Neural progenitor cell (in vitro differentiated cells): ENCODE results near the gene TRAPPC10. TPM values are rescaled to one million over a fixed set of nuclear protein-coding genes. Genes with fewer than 3 reads are reported as not detected.

Experiments used
- DNase-seq: peaks from one replicate; pipeline ENCODE4 v3.0.0-alpha.2; 2016; ENCODE audit warnings: low spot score
- H2AFZ ChIP-seq: fragments of 200-600 bp; sonication (generic); replicated peaks from 2 replicates; pipeline ENCODE4 v1.6.1; 2016; ENCODE audit warnings: antibody characterized with exemption
- H3F3A ChIP-seq: fragments of 200-600 bp; sonication (generic); 2 replicates; pipeline ENCODE4 v1.6.1; 2016; ENCODE audit warnings: antibody characterized with exemption, low read depth
- H3K27ac ChIP-seq: fragments of 200-600 bp; sonication (generic); 2 replicates; pipeline ENCODE4 v1.5.1; 2016; ENCODE audit warnings: mild to moderate bottlenecking
- H3K27me3 ChIP-seq: fragments of 200-600 bp; sonication (generic); 2 replicates; pipeline ENCODE4 v1.6.1; 2016; ENCODE audit warnings: mild to moderate bottlenecking, moderate library complexity
- H3K36me3 ChIP-seq: fragments of 200-600 bp; sonication (generic); 2 replicates; pipeline ENCODE4 v1.5.1; 2016
- H3K4me1 ChIP-seq: fragments of 200-600 bp; sonication (generic); 2 replicates; pipeline ENCODE4 v1.6.1; 2016; ENCODE audit warnings: mixed run types
- H3K4me2 ChIP-seq: fragments of 200-600 bp; sonication (generic); 2 replicates; pipeline ENCODE4 v1.6.1; 2016
- H3K4me3 ChIP-seq: fragments of 200-600 bp; sonication (generic); 2 replicates; pipeline ENCODE4 v1.5.1; 2016
- H3K79me2 ChIP-seq: fragments of 200-600 bp; sonication (generic); 2 replicates; pipeline ENCODE4 v1.6.1; 2016; ENCODE audit warnings: low read depth
- H3K9ac ChIP-seq: fragments of 200-600 bp; sonication (generic); 2 replicates; pipeline ENCODE4 v1.6.1; 2016
- H3K9me3 ChIP-seq: fragments of 200-600 bp; sonication (generic); 2 replicates; pipeline ENCODE4 v1.5.1; 2016; ENCODE audit warnings: low read depth
- H4K20me1 ChIP-seq: fragments of 200-600 bp; sonication (generic); 2 replicates; pipeline ENCODE4 v1.6.1; 2016; ENCODE audit warnings: low read depth
- H3K27ac Mint-ChIP-seq: 3 replicates; pipeline ENCODE4 v1.8.0; 2021; ENCODE audit warnings: mixed read lengths
- H3K27me3 Mint-ChIP-seq: 2 replicates; pipeline ENCODE4 v1.8.0; 2022; ENCODE audit warnings: low read depth, mild to moderate bottlenecking, inconsistent platforms, moderate library complexity, mixed read lengths; ENCODE audit not compliant: insufficient read depth
- H3K36me3 Mint-ChIP-seq: 3 replicates; pipeline ENCODE4 v1.8.0; 2021; ENCODE audit warnings: mixed read lengths
- H3K4me1 Mint-ChIP-seq: 3 replicates; pipeline ENCODE4 v1.8.0; 2021; ENCODE audit warnings: mixed read lengths
- H3K4me3 Mint-ChIP-seq: 3 replicates; pipeline ENCODE4 v1.8.0; 2021; ENCODE audit warnings: mild to moderate bottlenecking, moderate library complexity, mixed read lengths
- H3K9me3 Mint-ChIP-seq: 3 replicates; pipeline ENCODE4 v1.8.0; 2020; ENCODE audit warnings: mixed read lengths
- EZH2 ChIP-seq: fragments of 200-600 bp; sonication (generic); IDR thresholded peaks from 2 replicates; pipeline ENCODE4 v1.6.1; 2017; ENCODE audit warnings: antibody characterized with exemption, mild to moderate bottlenecking, moderate library complexity
- EZH2phosphoT487 ChIP-seq: fragments of 200-600 bp; sonication (generic); IDR thresholded peaks from 2 replicates; pipeline ENCODE4 v1.6.1; 2017; ENCODE audit warnings: antibody characterized with exemption
- total RNA-seq: library from RNA; depleted of rRNA; stranded (reverse); fragments of >200 nt; gene quantifications from 2 replicates; pipeline ENCODE4 v1.2.3, GENCODE V29; 2015; ENCODE audit warnings: low replicate concordance
- TF ChIP-seq, protein P1 (sequence below): fragments of 200-600 bp; sonication (generic); IDR thresholded peaks from 2 replicates; pipeline ENCODE4 v1.5.1; 2017; ENCODE audit warnings: antibody characterized with exemption, mild to moderate bottlenecking

Gene TRAPPC10
- total RNA-seq, 1 donor from 2014 or later = 19.8 TPM

DNA sequence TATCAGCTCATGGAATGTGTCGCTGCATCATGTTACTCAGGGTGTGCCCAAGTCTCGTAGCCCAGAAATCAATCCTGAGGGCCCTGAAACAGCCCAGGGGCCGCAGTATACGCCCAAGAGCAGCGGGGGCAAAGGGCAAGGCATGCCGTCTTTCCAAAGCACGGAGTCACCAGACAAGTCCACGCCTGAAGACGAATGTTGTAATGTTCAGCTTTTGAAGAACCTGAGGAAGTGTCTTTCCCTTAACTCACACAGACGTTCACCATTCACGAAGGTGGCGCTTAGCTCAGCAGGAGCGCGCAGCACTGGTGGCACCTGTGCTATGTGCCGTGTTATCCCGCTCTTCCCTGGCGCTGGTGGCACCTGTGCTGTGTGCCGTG is 76.3 kb downstream of the TRAPPC10 start:
- H3K27me3 Mint-ChIP-seq = no peaks in the 10 kb centered on the region
- H3K27ac Mint-ChIP-seq = no peak overlapping the region
- H3K4me1 ChIP-seq = no peaks in the 10 kb centered on the region
- no peak for TF ChIP-seq EZH2
- TF ChIP-seq EZH2phosphoT487 = no peak
- H3K36me3 Mint-ChIP-seq = peaks cover 17% of the 10 kb centered on the region
- no peak overlapping the region for H3K4me2 ChIP-seq
- no peaks in the 10 kb centered on the region for H3K79me2 ChIP-seq
- H3K9ac ChIP-seq = no peak overlapping the region
- no peaks in the 10 kb centered on the region for H3K27me3 ChIP-seq
- H3K36me3 ChIP-seq = no peaks in the 10 kb centered on the region
- DNase-seq = no peak
- H2AFZ ChIP-seq = no peak overlapping the region
- no peaks in the 10 kb centered on the region for H3K9me3 Mint-ChIP-seq
- no peaks in the 10 kb centered on the region for H3K9me3 ChIP-seq
- no peaks in the 10 kb centered on the region for H3F3A ChIP-seq
- H3K4me1 Mint-ChIP-seq = no peaks in the 10 kb centered on the region
- no peak overlapping the region for H3K4me3 Mint-ChIP-seq
- H4K20me1 ChIP-seq = no peaks in the 10 kb centered on the region
- no peak overlapping the region for H3K4me3 ChIP-seq
- H3K27ac ChIP-seq = no peak overlapping the region

DNA sequence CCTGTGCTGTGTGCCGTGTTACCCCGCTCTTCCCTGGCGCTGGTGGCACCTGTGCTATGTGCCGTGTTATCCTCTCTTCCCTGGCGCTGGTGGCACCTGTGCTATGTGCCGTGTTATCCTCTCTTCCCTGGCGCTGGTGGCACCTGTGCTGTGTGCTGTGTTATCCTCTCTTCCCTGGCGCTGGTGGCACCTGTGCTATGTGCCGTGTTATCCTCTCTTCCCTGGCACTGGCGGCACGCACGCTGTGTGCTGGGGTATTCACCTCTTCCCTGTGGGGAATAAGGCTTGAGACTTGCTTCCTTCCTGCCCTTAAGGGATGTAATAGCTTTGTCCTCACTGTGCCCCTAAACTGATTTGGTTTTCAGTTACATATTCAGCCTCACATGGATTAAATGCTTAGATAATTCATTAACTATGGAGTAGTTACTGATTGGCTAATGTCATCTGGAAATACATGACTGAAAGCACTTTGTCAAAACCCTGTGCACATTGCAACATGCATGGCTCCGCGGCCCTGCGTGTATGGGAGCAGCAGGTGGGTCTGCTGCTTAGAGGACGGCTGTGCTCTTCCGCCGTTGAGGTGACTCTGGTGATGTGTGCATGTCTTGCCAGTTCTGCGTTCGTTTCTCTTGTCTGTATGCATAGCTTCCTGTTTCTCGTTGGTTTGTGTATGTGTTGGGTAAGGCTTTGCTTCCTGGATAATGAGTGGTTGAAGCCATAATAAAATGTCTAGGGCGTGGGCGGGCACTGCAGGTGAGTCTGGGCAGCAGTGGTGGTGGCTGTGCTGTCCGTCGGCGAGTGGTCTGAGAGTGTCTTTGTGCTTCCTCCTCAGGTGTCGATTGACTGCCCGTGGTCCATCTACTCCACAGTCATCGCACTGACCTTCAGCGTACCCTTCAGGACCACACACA is 77.1 kb downstream of the TRAPPC10 start:
- H3K4me3 ChIP-seq = no peak overlapping the region
- no peaks in the 10 kb centered on the region for H3K4me1 ChIP-seq
- H3K27ac ChIP-seq = no peak overlapping the region
- H3K27me3 Mint-ChIP-seq = no peaks in the 10 kb centered on the region
- no peaks in the 10 kb centered on the region for H3F3A ChIP-seq
- H3K27ac Mint-ChIP-seq = no peak overlapping the region
- H3K36me3 ChIP-seq = no peaks in the 10 kb centered on the region
- no peak for DNase-seq
- no peaks in the 10 kb centered on the region for H3K79me2 ChIP-seq
- TF ChIP-seq, protein P1, sequence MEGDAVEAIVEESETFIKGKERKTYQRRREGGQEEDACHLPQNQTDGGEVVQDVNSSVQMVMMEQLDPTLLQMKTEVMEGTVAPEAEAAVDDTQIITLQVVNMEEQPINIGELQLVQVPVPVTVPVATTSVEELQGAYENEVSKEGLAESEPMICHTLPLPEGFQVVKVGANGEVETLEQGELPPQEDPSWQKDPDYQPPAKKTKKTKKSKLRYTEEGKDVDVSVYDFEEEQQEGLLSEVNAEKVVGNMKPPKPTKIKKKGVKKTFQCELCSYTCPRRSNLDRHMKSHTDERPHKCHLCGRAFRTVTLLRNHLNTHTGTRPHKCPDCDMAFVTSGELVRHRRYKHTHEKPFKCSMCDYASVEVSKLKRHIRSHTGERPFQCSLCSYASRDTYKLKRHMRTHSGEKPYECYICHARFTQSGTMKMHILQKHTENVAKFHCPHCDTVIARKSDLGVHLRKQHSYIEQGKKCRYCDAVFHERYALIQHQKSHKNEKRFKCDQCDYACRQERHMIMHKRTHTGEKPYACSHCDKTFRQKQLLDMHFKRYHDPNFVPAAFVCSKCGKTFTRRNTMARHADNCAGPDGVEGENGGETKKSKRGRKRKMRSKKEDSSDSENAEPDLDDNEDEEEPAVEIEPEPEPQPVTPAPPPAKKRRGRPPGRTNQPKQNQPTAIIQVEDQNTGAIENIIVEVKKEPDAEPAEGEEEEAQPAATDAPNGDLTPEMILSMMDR = no peak
- TF ChIP-seq EZH2phosphoT487 (no peak), EZH2 (no peak)
- no peak overlapping the region for H3K9ac ChIP-seq
- H3K4me3 Mint-ChIP-seq = no peak overlapping the region
- H3K9me3 ChIP-seq = no peaks in the 10 kb centered on the region
- peaks cover 17% of the 10 kb centered on the region for H3K36me3 Mint-ChIP-seq
- H3K4me2 ChIP-seq = no peak overlapping the region
- H3K27me3 ChIP-seq = no peaks in the 10 kb centered on the region
- H3K9me3 Mint-ChIP-seq = no peaks in the 10 kb centered on the region
- no peaks in the 10 kb centered on the region for H3K4me1 Mint-ChIP-seq
- no peak overlapping the region for H2AFZ ChIP-seq
- no peaks in the 10 kb centered on the region for H4K20me1 ChIP-seq

GRCh38 chr21:44090325-44090724 is 78.2 kb downstream of the TRAPPC10 start:
- Mint-ChIP-seq H3K4me3 (no peak overlapping the region), H3K4me1 (no peaks in the 10 kb centered on the region), H3K9me3 (no peaks in the 10 kb centered on the region), H3K27ac (no peak overlapping the region), H3K36me3 (peaks cover 21% of the 10 kb centered on the region), H3K27me3 (no peaks in the 10 kb centered on the region)
- no peak overlapping the region for H3K4me3 ChIP-seq
- no peaks in the 10 kb centered on the region for H3K36me3 ChIP-seq
- no peak overlapping the region for H3K9ac ChIP-seq
- no peak overlapping the region for H2AFZ ChIP-seq
- no peak overlapping the region for H3K4me2 ChIP-seq
- no peak overlapping the region for H3K27ac ChIP-seq
- TF ChIP-seq EZH2phosphoT487 (no peak), EZH2 (no peak)
- TF ChIP-seq, protein P1 = no peak
- H3K9me3 ChIP-seq = no peaks in the 10 kb centered on the region
- H3K27me3 ChIP-seq = no peaks in the 10 kb centered on the region
- no peak for DNase-seq
- H3K4me1 ChIP-seq = no peaks in the 10 kb centered on the region
- no peaks in the 10 kb centered on the region for H3F3A ChIP-seq
- no peaks in the 10 kb centered on the region for H3K79me2 ChIP-seq
- no peaks in the 10 kb centered on the region for H4K20me1 ChIP-seq

DNA sequence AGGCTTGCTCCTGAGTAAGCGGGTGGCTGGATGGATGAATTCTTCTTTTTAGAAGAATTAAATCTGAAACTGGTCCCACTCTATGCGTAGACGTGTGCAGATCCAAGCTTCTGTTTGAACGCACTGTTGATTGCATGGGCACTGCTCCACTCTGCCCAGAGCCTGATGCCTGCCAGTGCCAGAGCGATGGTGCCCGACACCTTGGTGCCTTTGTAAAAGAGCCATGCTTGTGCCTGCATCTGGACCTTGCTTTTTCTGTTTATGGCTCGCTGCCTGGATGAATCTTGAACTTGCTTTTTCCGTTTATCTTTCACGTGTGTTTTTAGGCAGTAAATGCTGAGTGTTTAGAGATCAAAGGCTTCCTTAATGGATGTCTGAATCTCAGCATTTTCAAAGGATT is 80.1 kb downstream of the TRAPPC10 start:
- H3K36me3 ChIP-seq = no peaks in the 10 kb centered on the region
- DNase-seq = no peak
- H3K4me3 ChIP-seq = no peak overlapping the region
- TF ChIP-seq EZH2phosphoT487 = no peak
- TF ChIP-seq, protein P1 = no peak
- no peak for TF ChIP-seq EZH2
- Mint-ChIP-seq H3K27me3 (no peaks in the 10 kb centered on the region), H3K27ac (no peak overlapping the region), H3K4me3 (no peak overlapping the region), H3K4me1 (no peaks in the 10 kb centered on the region), H3K9me3 (no peaks in the 10 kb centered on the region), H3K36me3 (peaks cover 17% of the 10 kb centered on the region)
- H4K20me1 ChIP-seq = no peaks in the 10 kb centered on the region
- no peak overlapping the region for H2AFZ ChIP-seq
- no peaks in the 10 kb centered on the region for H3K27me3 ChIP-seq
- no peak overlapping the region for H3K4me2 ChIP-seq
- no peaks in the 10 kb centered on the region for H3K9me3 ChIP-seq
- no peaks in the 10 kb centered on the region for H3K79me2 ChIP-seq
- no peak overlapping the region for H3K9ac ChIP-seq
- H3K27ac ChIP-seq = no peak overlapping the region
- no peaks in the 10 kb centered on the region for H3K4me1 ChIP-seq
- no peaks in the 10 kb centered on the region for H3F3A ChIP-seq
